ENCODE results near the gene SLC24A3. TPM values are rescaled to one million over a fixed set of nuclear protein-coding genes. Genes with fewer than 3 reads are reported as not detected.
A peak's percentile ranks its signal among the peaks of the same experiment; 100 is the strongest.

The SLC24A3 gene
- total and polyA plus RNA-seq, 4 donors, result 1.9 to 8.4 (median 5.8) TPM

GRCh38 chr20:19250346-19250745 lies 37.9 kb downstream of the SLC24A3 start:
- H3K4me1 ChIP-seq (ENCODE audit: control insufficient read depth in 5 of 5, insufficient read depth in 5 of 5, low read length in 5 of 5), result peaks cover 3 to 25% (median 8%) of the 10 kb centered on the region in 5 donors
- H3K27me3 ChIP-seq (ENCODE audit: control insufficient read depth in 3 of 3, insufficient read depth in 3 of 3, low read length in 2 of 3), result no peaks in the 10 kb centered on the region
- no peaks in the 10 kb centered on the region for H3K36me3 ChIP-seq (ENCODE audit: control insufficient read depth in 4 of 4, insufficient read depth in 4 of 4, low read length in 4 of 4)
- no peak overlapping the region for H3K4me3 ChIP-seq
- no peaks in the 10 kb centered on the region for H3K9me3 ChIP-seq (ENCODE audit: control insufficient read depth in 4 of 4, insufficient read depth in 3 of 4, low read length in 3 of 4)
- no peak for TF ChIP-seq CTCF (IDR thresholded peaks at IDR 0.05; ENCODE audit: control extremely low read depth, extremely low read depth)
- DNase-seq (no peak), ATAC-seq (ENCODE audit: insufficient read depth, low FRiP score) (no peak)
- H3K27ac ChIP-seq (ENCODE audit: low read depth in 1 of 2, low read length in 1 of 2), result no peak overlapping the region
- H3K9ac ChIP-seq (ENCODE audit: insufficient read depth in 1 of 2, low read length in 2 of 2), result no peak overlapping the region

- Histone ChIP-seq H3K4me1 (ENCODE audit: control insufficient read depth in 5 of 5, insufficient read depth in 5 of 5, low read length in 5 of 5) (peaks cover 3 to 25% (median 8%) of the 10 kb centered on the region in 5 donors), H3K9ac (ENCODE audit: insufficient read depth in 1 of 2, low read length in 2 of 2) (no peak overlapping the region), H3K9me3 (ENCODE audit: control insufficient read depth in 4 of 4, insufficient read depth in 3 of 4, low read length in 3 of 4) (no peaks in the 10 kb centered on the region), H3K36me3 (ENCODE audit: control insufficient read depth in 4 of 4, insufficient read depth in 4 of 4, low read length in 4 of 4) (no peaks in the 10 kb centered on the region), H3K27me3 (ENCODE audit: control insufficient read depth in 3 of 3, insufficient read depth in 3 of 3, low read length in 2 of 3) (no peaks in the 10 kb centered on the region), H3K4me3 (no peak overlapping the region), H3K27ac (ENCODE audit: low read depth in 1 of 2, low read length in 1 of 2) (peak overlapping the region in 1 of 2 donors; percentile 49)
- no peak for DNase-seq
- WGBS, 2 donors, result 89 to 92% methylated on average over 4 of the region's 4 CpGs
- ATAC-seq (ENCODE audit: insufficient read depth, low FRiP score), result no peak
- TF ChIP-seq CTCF (IDR thresholded peaks at IDR 0.05; ENCODE audit: control extremely low read depth, extremely low read depth), result no peak
Measured at GRCh38 chr20:19251506-19251905, 39.1 kb downstream of the SLC24A3 start.

GRCh38 chr20:19251958-19252357 lies 39.5 kb downstream of the SLC24A3 start:
- no peaks in the 10 kb centered on the region for H3K9me3 ChIP-seq (ENCODE audit: control insufficient read depth in 4 of 4, insufficient read depth in 3 of 4, low read length in 3 of 4)
- H3K9ac ChIP-seq (ENCODE audit: insufficient read depth in 1 of 2, low read length in 2 of 2), result no peak overlapping the region
- ATAC-seq (ENCODE audit: insufficient read depth, low FRiP score), result no peak
- no peaks in the 10 kb centered on the region for H3K36me3 ChIP-seq (ENCODE audit: control insufficient read depth in 4 of 4, insufficient read depth in 4 of 4, low read length in 4 of 4)
- H3K4me1 ChIP-seq (ENCODE audit: control insufficient read depth in 5 of 5, insufficient read depth in 5 of 5, low read length in 5 of 5), result peaks cover 3 to 25% (median 8%) of the 10 kb centered on the region in 5 donors
- 63 to 67% methylated on average over 3 of the region's 3 CpGs for WGBS, 2 donors
- peak overlapping the region in 1 of 2 donors; percentile 49 for H3K27ac ChIP-seq (ENCODE audit: low read depth in 1 of 2, low read length in 1 of 2)
- no peak for DNase-seq
- H3K27me3 ChIP-seq (ENCODE audit: control insufficient read depth in 3 of 3, insufficient read depth in 3 of 3, low read length in 2 of 3), result no peaks in the 10 kb centered on the region
- no peak overlapping the region for H3K4me3 ChIP-seq
- no peak for TF ChIP-seq CTCF (IDR thresholded peaks at IDR 0.05; ENCODE audit: control extremely low read depth, extremely low read depth)

Data from lung (tissue), 12 donors.